Skeletal muscle tissue (tissue), 4 donors: ENCODE data around the gene PNPLA7. TPM values are rescaled to one million over a fixed set of nuclear protein-coding genes. Genes with fewer than 3 reads are reported as not detected.
A peak's percentile ranks its signal among the peaks of the same experiment; 100 is the strongest.
"Not testable (repeated sequence)": the region's sequence is repeated elsewhere in the genome, so short reads cannot be mapped to it uniquely, and the experiment has no call there.

Source experiments
- H3K27ac ChIP-seq: one replicate; pipeline ENCODE4 v1.7.0; 2013; ENCODE audit warnings: mild to moderate bottlenecking, low read depth, low read length, inconsistent platforms
- H3K27me3 ChIP-seq, 3 donors: one replicate each; pipeline ENCODE4 v1.7.0; 2013; ENCODE audit warnings: low read length in 3 of 3; ENCODE audit not compliant: control insufficient read depth in 3 of 3, insufficient read depth in 3 of 3
- H3K36me3 ChIP-seq, 3 donors: one replicate each; pipeline ENCODE4 v1.7.0; 2013; ENCODE audit warnings: low read length in 3 of 3; ENCODE audit not compliant: control insufficient read depth in 3 of 3, insufficient read depth in 3 of 3
- H3K4me1 ChIP-seq, 3 donors: one replicate each; pipeline ENCODE4 v1.7.0; 2013; ENCODE audit warnings: low read length in 3 of 3, mild to moderate bottlenecking in 3 of 3; ENCODE audit not compliant: control insufficient read depth in 3 of 3, insufficient read depth in 3 of 3
- H3K4me3 ChIP-seq, 3 donors: one replicate each; pipeline ENCODE4 v1.7.0; 2013; ENCODE audit warnings: low read length in 3 of 3
- H3K9ac ChIP-seq, 3 donors: one replicate each; pipeline ENCODE4 v1.7.0; 2013; ENCODE audit warnings: low read length in 3 of 3, mild to moderate bottlenecking in 3 of 3, moderate library complexity in 2 of 3, low read depth in 1 of 3
- H3K9me3 ChIP-seq, 3 donors: one replicate each; pipeline ENCODE4 v1.7.0; 2013; ENCODE audit warnings: low read length in 3 of 3; ENCODE audit not compliant: control insufficient read depth in 3 of 3
- total RNA-seq: library from RNA; depleted of rRNA; stranded (reverse); fragments of >200 nt; gene quantifications from one replicate; pipeline ENCODE4 v1.2.3, GENCODE V29; 2014
- donor health status: Osteomylitis.

Gene PNPLA7
- total RNA-seq, 1 donor from 2014 or later = 1.0 TPM

DNA sequence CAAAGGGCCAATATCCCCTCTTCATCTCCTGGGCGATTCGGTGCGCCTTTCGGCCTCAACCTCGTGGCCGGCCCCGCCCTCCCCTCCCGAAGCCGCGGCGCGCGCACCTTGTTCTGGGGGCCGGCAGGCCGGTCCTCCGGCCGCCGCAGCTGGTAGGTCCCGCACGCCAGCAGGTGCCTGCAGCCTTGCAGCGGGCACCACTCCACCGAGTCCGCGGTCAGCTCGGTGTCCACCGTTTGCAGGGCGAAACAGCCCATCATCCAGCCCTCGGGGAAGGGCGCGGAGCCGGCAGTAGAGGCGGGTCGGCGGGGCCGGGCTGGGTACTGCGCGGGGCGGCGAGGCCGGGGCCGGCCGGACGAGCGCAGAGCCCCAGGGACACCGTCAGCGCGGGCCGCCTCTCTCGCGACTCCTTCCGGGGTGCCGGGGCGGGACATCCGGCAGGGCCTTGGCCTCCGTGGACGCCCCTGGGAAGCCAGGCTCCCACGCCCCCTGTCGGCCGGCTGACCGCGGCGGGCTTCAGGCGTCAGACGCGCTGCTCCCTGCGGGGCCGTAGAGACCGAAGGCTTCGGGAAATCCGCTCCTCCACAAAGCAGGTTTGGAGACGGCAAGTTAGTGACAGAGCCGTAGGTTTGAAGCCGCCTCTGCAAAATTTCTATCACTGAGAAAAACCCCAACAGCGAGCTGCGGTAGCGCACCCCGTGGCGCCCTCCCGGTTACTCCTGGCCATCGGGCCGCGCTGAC is 28.5 kb upstream of the PNPLA7 start, which contains the start of gene DPH7:
TSS of gene DPH7 (minus strand) at position 408 of the 741 bp plus-strand sequence. CDS start at position 260, 148 bp downstream.
- Histone ChIP-seq H3K4me3 (peak within 1 kb of the TSS; percentile 78 to 95 (median 92)), H3K4me1 (peaks cover 42 to 66% (median 50%) of the 10 kb centered on the region in 3 donors), H3K27ac (peak within 1 kb of the TSS; percentile 79), H3K36me3 (peaks cover 40 to 45% (median 45%) of the 10 kb centered on the region in 3 donors), H3K9me3 (no peaks in the 10 kb centered on the region), H3K27me3 (no peaks in the 10 kb centered on the region), H3K9ac (peak within 1 kb of the TSS; percentile 89 to 94 (median 92))

DNA sequence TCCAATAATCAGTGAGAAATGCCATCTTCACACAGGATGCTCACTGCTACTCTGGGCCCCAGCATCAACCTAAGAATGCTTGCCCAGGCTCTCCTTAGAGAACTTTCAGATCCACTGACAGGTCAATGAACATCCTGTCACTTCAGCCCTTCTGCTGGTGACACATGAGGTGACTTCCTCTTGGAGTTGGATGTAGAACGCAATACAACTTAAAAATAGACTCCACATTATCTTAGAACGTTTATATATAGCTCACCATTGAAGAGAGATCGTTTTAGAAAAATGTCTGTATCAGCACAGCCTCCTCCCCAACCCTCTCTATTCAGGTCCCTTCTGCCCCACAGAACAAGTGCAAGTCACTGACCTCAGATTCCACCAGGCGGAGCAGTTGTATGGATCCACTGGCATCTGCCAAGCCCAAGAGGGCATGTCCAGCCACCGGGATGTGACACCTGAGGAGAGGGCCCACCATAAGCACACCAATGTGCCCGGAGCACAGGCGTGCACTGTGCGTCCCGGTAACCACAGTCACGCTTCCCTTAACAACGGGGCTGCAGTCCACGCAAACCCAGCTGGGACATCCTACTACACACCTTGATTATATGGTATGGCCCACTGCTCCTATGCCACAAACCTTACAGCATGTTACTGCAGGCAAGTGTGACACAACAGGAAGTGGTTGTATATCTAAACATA is 25.7 kb upstream of the PNPLA7 start:
- H3K9ac ChIP-seq = peak overlapping the region in 2 of 3 donors; percentile 54 to 68
- peaks cover 32 to 49% (median 40%) of the 10 kb centered on the region in 3 donors for H3K4me1 ChIP-seq
- H3K36me3 ChIP-seq = peaks cover 34 to 41% (median 36%) of the 10 kb centered on the region in 3 donors
- H3K9me3 ChIP-seq = no peaks in the 10 kb centered on the region
- peak overlapping the region in 1 of 3 donors; percentile 29 for H3K4me3 ChIP-seq
- H3K27me3 ChIP-seq = no peaks in the 10 kb centered on the region
- H3K27ac ChIP-seq = no peak overlapping the region

DNA sequence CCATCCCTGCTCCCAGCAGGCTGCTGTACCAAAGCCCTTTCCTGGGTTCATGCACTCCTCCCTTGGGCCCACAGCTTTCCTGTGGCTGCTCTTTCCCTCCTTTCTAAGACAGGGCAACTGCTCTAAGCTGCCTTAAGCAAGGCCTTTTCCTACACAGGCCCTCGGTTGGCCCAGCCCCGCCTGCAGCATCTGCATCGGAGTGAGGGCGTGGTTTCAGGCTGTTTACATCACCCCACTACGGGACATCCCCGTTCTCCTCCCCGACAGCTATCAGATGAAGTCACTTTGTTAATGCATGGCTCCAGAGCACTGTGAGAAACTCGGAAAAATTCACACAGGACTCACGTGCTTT is 25.1 kb upstream of the PNPLA7 start:
- Histone ChIP-seq H3K27ac (no peak overlapping the region), H3K36me3 (peaks cover 35 to 47% (median 36%) of the 10 kb centered on the region in 3 donors)

GRCh38 chr9:137574192-137574591 is 24.0 kb upstream of the PNPLA7 start:
- no peak overlapping the region for H3K9ac ChIP-seq
- H3K27me3 ChIP-seq = no peaks in the 10 kb centered on the region
- H3K4me3 ChIP-seq = no peak overlapping the region
- no peaks in the 10 kb centered on the region for H3K9me3 ChIP-seq
- no peak overlapping the region for H3K27ac ChIP-seq
- peaks cover 25 to 35% (median 26%) of the 10 kb centered on the region in 3 donors for H3K4me1 ChIP-seq
- peaks cover 36 to 50% (median 38%) of the 10 kb centered on the region in 3 donors for H3K36me3 ChIP-seq

More for the DNA sequence above, 25.1 kb upstream of the PNPLA7 start:
- Histone ChIP-seq H3K4me1 (peaks cover 29 to 44% (median 35%) of the 10 kb centered on the region in 3 donors), H3K9me3 (no peaks in the 10 kb centered on the region), H3K4me3 (no peak overlapping the region), H3K9ac (peak overlapping the region in 2 of 3 donors; percentile 43 to 68), H3K27me3 (no peaks in the 10 kb centered on the region)

GRCh38 chr9:137570566-137570965 is 20.4 kb upstream of the PNPLA7 start:
- Histone ChIP-seq H3K36me3 (peaks cover 30 to 43% (median 39%) of the 10 kb centered on the region in 3 donors), H3K4me1 (peaks cover 7 to 8% (median 7%) of the 10 kb centered on the region in 3 donors), H3K9ac (no peak overlapping the region), H3K27ac (no peak overlapping the region), H3K4me3 (no peak overlapping the region), H3K9me3 (no peaks in the 10 kb centered on the region), H3K27me3 (no peaks in the 10 kb centered on the region)

DNA sequence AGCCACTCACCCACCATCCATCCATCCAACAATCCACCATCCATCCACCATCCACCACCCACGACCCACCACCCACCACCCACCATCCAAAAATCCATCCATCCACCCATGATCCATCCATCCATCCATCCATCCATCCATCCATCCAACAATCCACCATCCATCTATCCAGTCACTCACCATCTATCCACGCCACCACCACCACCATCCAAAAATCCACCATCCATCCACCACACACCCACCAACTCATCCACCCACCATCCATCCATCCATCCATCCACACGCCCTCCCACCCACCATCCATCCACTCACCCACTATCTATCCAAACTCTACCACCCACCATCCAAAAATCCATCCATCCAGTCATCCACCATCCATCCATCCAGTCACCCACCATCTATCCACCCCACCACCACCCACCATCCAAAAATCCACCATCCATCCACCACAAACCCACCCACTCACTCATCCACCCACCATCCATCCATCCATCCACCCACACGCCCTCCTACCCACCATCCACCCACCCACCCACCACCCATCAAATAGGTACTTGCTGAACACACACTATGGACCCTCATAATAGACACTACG is 19.5 kb upstream of the PNPLA7 start:
- Histone ChIP-seq H3K27me3 (no peaks in the 10 kb centered on the region), H3K4me3 (no peak overlapping the region), H3K9ac (no peak overlapping the region), H3K4me1 (no peaks in the 10 kb centered on the region), H3K36me3 (peaks cover 26 to 41% (median 32%) of the 10 kb centered on the region in 3 donors), H3K27ac (no peak overlapping the region), H3K9me3 (no peaks in the 10 kb centered on the region)

GRCh38 chr9:137568445-137568844 is 18.2 kb upstream of the PNPLA7 start:
- not testable (repeated sequence) for H3K27ac ChIP-seq, H3K4me1 ChIP-seq, H3K27me3 ChIP-seq, H3K4me3 ChIP-seq, H3K9ac ChIP-seq, H3K9me3 ChIP-seq
- peaks cover 29 to 44% (median 36%) of the 10 kb centered on the region in 3 donors for H3K36me3 ChIP-seq

- Histone ChIP-seq H3K27me3 (no peaks in the 10 kb centered on the region), H3K4me3 (no peak overlapping the region), H3K27ac (no peak overlapping the region), H3K36me3 (peaks cover 19 to 28% (median 28%) of the 10 kb centered on the region in 3 donors), H3K4me1 (no peaks in the 10 kb centered on the region), H3K9ac (no peak overlapping the region), H3K9me3 (no peaks in the 10 kb centered on the region)
Observed at GRCh38 chr9:137564817-137565411, 14.7 kb upstream of the PNPLA7 start.

DNA sequence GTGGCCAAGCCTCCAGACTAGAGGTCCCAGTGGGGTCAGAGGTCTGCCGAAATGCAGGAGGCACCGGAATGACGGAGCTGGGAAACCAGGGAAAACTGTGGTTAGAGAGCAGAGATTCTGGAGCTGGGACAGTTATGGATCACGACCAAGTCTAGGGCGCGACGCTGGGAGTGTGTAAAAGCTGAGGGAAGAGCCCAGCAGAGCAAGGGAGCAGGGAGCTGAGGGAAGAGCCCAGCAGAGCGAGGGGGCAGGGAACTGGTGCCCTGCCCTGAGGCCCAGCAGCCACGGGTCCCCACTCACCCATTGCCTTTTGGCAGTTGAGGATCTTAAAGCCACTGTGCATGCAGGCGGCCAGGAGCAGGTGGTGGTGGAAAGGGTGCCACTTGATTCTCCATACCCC is 13.9 kb upstream of the PNPLA7 start:
- Histone ChIP-seq H3K9ac (no peak overlapping the region), H3K27ac (no peak overlapping the region), H3K36me3 (peaks cover 19 to 30% (median 28%) of the 10 kb centered on the region in 3 donors), H3K4me3 (no peak overlapping the region), H3K27me3 (no peaks in the 10 kb centered on the region), H3K4me1 (no peaks in the 10 kb centered on the region), H3K9me3 (no peaks in the 10 kb centered on the region)
